GM12878 (cell line): ENCODE data around the gene ATF7. TPM values are rescaled to one million over a fixed set of nuclear protein-coding genes. Genes with fewer than 3 reads are reported as not detected.
A peak's percentile ranks its signal among the peaks of the same experiment; 100 is the strongest.

Experiments used
- ATAC-seq: fragments of 200-7000 bp; cut with Tn5 transposase; 3 replicates; pipeline ENCODE4 v1.9.1; 2020; ENCODE audit warnings: mild to moderate bottlenecking, moderate library complexity
- BruUV-seq: library from RNA; stranded (reverse); fragments of 400-500 nt; replicated peaks from 2 replicates; lab custom pipeline; 2021; lab: Mats Ljungman, UMichigan
- CTCF ChIA-PET: fragments of 300-600 bp; sonication (Branson Sonifier 250); formaldehyde crosslinking; extraction: SDS; loops from one replicate; lab custom pipeline; 2021; ENCODE audit warnings: inconsistent platforms; lab: Yijun Ruan, JAX
- POLR2A ChIA-PET: fragments of 350-600 bp; formaldehyde crosslinking; extraction: SDS; loops from one replicate; lab custom pipeline; 2021; ENCODE audit warnings: inconsistent platforms; lab: Charles Lee
- RAD21 ChIA-PET: fragments of 300-600 bp; sonication (Branson Sonifier 250); formaldehyde crosslinking; loops from one replicate; lab custom pipeline; 2023; ENCODE audit warnings: antibody characterized with exemption; ENCODE audit not compliant: unreplicated experiment; lab: Charles Lee
- SMC1A ChIA-PET: fragments of 300-600 bp; sonication (Branson Sonifier 250); formaldehyde crosslinking; loops from one replicate; lab custom pipeline; 2023; ENCODE audit not compliant: unreplicated experiment, uncharacterized antibody; lab: Charles Lee
- DNase-seq: peaks from one replicate; pipeline ENCODE4 v3.0.0-alpha.2; 2011; ENCODE audit warnings: low read depth, low spot score
- FAIRE-seq: peaks from 3 replicates; lab custom pipeline; 2011; peaks lifted over from hg19 to GRCh38; lab: Jason Lieb, UNC
- H2AFZ ChIP-seq: 2 replicates; pipeline ENCODE4 v1.6.0; 2011; ENCODE audit warnings: low read depth, low read length, control low read depth; ENCODE audit not compliant: control insufficient read depth
- H3K27ac ChIP-seq: 2 replicates; pipeline ENCODE4 v1.5.1; 2011; ENCODE audit warnings: control low read depth; ENCODE audit not compliant: control insufficient read depth, insufficient read depth
- H3K27me3 ChIP-seq, 2 experiments: replicated peaks in 1 of 2; 2 replicates each; pipeline versions ENCODE4 v1.6.0 to v1.6.1; 2011; ENCODE audit warnings: low read length in 1 of 2; ENCODE audit not compliant: control insufficient read depth in 2 of 2, insufficient read depth in 2 of 2
- H3K36me3 ChIP-seq, 2 experiments: 2 replicates each; pipeline ENCODE4 v1.5.1; 2011; ENCODE audit warnings: low read length in 1 of 2; ENCODE audit not compliant: control insufficient read depth in 2 of 2, insufficient read depth in 2 of 2
- H3K4me1 ChIP-seq: 2 replicates; pipeline ENCODE4 v1.6.1; 2011; ENCODE audit warnings: mild to moderate bottlenecking, low read length, moderate library complexity, mixed read lengths; ENCODE audit not compliant: control insufficient read depth, insufficient read depth
- H3K4me2 ChIP-seq: 2 replicates; pipeline ENCODE4 v1.6.0; 2011; ENCODE audit warnings: control low read depth; ENCODE audit not compliant: control insufficient read depth, insufficient read depth
- H3K4me3 ChIP-seq: fragments of 200-600 bp; sonication (generic); 2 replicates; pipeline ENCODE4 v1.5.1; 2016
- H3K79me2 ChIP-seq: 2 replicates; pipeline ENCODE4 v1.6.0; 2011; ENCODE audit warnings: low read length; ENCODE audit not compliant: control insufficient read depth, insufficient read depth
- H3K9ac ChIP-seq: 2 replicates; pipeline ENCODE4 v1.8.0; 2011; ENCODE audit warnings: low read length, control low read depth, mixed read lengths; ENCODE audit not compliant: control insufficient read depth, insufficient read depth
- H3K9me3 ChIP-seq: replicated peaks from 3 replicates; pipeline ENCODE4 v1.5.1; 2011; ENCODE audit warnings: mild to moderate bottlenecking, low read length; ENCODE audit not compliant: control insufficient read depth, insufficient read depth
- H4K20me1 ChIP-seq: 2 replicates; pipeline ENCODE4 v1.6.0; 2011; ENCODE audit not compliant: control insufficient read depth, insufficient read depth
- ATF2 ChIP-seq: IDR thresholded peaks from 2 replicates; pipeline ENCODE4 v1.6.1; 2012; ENCODE audit warnings: low read length, inconsistent platforms
- BCL11A ChIP-seq: IDR thresholded peaks from 2 replicates; pipeline ENCODE4 v1.6.1; 2011; ENCODE audit warnings: low read depth, low read length
- BMI1 ChIP-seq: fragments of 450-650 bp; IDR thresholded peaks from 2 replicates; pipeline ENCODE4 v1.6.1; 2016; ENCODE audit warnings: mild to moderate bottlenecking, moderate library complexity, borderline replicate concordance
- EED ChIP-seq: sonication (generic); IDR thresholded peaks from 2 replicates; pipeline ENCODE4 v1.6.1; 2016; ENCODE audit warnings: antibody characterized with exemption, low read depth
- EP300 ChIP-seq, 2 experiments: fragments of 150-350 bp in 1 of 2; IDR thresholded peaks; 2 replicates each; pipeline ENCODE4 v1.6.1; 2011 to 2012; ENCODE audit warnings: low read depth in 2 of 2, low read length in 2 of 2, borderline replicate concordance in 1 of 2, improper control_type of control experiment in 1 of 2, inconsistent platforms in 1 of 2; ENCODE audit not compliant: control insufficient read depth in 1 of 2
- GATAD2B ChIP-seq: fragments of 450-650 bp; conservative IDR thresholded peaks from 2 replicates; pipeline ENCODE4 v1.6.1; 2017; ENCODE audit warnings: low read depth, mild to moderate bottlenecking, moderate library complexity
- KLF5 ChIP-seq: fragments of 450-650 bp; IDR thresholded peaks from 2 replicates; pipeline ENCODE4 v1.6.1; 2014; ENCODE audit warnings: mild to moderate bottlenecking; ENCODE audit not compliant: partially characterized antibody
- MEF2A ChIP-seq: IDR thresholded peaks from 2 replicates; pipeline ENCODE4 v1.6.1; 2011; ENCODE audit warnings: low read depth, mild to moderate bottlenecking, low read length, moderate library complexity; ENCODE audit not compliant: insufficient read depth
- NFIC ChIP-seq: IDR thresholded peaks from 2 replicates; pipeline ENCODE4 v1.6.1; 2012; ENCODE audit warnings: low read depth, mild to moderate bottlenecking, inconsistent platforms, low read length, moderate library complexity
- NFYA ChIP-seq: IDR thresholded peaks from 2 replicates; pipeline ENCODE4 v1.6.1; 2011; ENCODE audit warnings: low read depth, mild to moderate bottlenecking, low read length, improper control_type of control experiment, borderline replicate concordance
- NRF1 ChIP-seq: conservative IDR thresholded peaks from 2 replicates; pipeline ENCODE4 v1.6.1; 2011; ENCODE audit warnings: mild to moderate bottlenecking, low read depth, low read length, improper control_type of control experiment
- RAD51 ChIP-seq: fragments of 450-650 bp; IDR thresholded peaks from 2 replicates; pipeline ENCODE4 v1.6.1; 2016; ENCODE audit warnings: moderate library complexity, mild to moderate bottlenecking, inconsistent platforms
- RUNX3 ChIP-seq: IDR thresholded peaks from 2 replicates; pipeline ENCODE4 v1.6.1; 2012; ENCODE audit warnings: low read length, inconsistent platforms
- YY1 ChIP-seq: IDR thresholded peaks from 2 replicates; pipeline ENCODE4 v1.6.1; 2011; ENCODE audit warnings: low read depth, mild to moderate bottlenecking, low read length
- WGBS: methylation state at CpG from one replicate; pipeline ENCODE4 v1.1.6; 2016; ENCODE audit warnings: low lambda C conversion rate; ENCODE audit not compliant: insufficient replicate concordance, insufficient coverage; ENCODE audit errors: missing lambda C conversion rate; 5-methylcytosine and 5-hydroxymethylcytosine counted together
- in situ Hi-C: fragments of 300-500 bp; cut with MboI; formaldehyde crosslinking; loops from 9 replicates; pipeline ENCODE4 v1.14.3; 2018; ENCODE audit warnings: mixed read lengths
- intact Hi-C: fragments of 100-400 bp; cut with micrococcal nuclease; formaldehyde crosslinking; loops from one replicate; pipeline ENCODE4 v1.14.2; 2022; ENCODE audit not compliant: unreplicated experiment
- polyA plus RNA-seq, 11 experiments: library from polyadenylated mRNA; depleted of rRNA in 4 of 11; unstranded in 6 of 11; stranded (reverse) in 5 of 11; fragments of >200 nt; fragmentation: Nextera tagmentation in 4 of 11; fragmentation: Illumina TruSeq in 1 of 11; extraction: Ambion mirVana in 4 of 11; extraction: Trizol in 1 of 11; gene quantifications; 1 replicate in 1 of 11; 2 replicates in 10 of 11; pipeline versions ENCODE4 v1.2.1 to v1.2.3, GENCODE V29; 2011 to 2016; ENCODE audit warnings: inconsistent platforms in 2 of 11, missing spikeins in 2 of 11, low read depth in 1 of 11
- total RNA-seq, 4 experiments: library from RNA; depleted of rRNA in 3 of 4; stranded (reverse); fragments of >200 nt in 3 of 4; fragmentation: Illumina TruSeq in 1 of 4; extraction: Trizol in 1 of 4; gene quantifications; 2 replicates each; pipeline versions ENCODE4 v1.2.1 to v1.2.3, GENCODE V29; 2013 to 2021

The ATF7 gene
- total and polyA plus RNA-seq, 10 of the 15 experiments (the other 5 are each of a cell fraction or from before 2014, with no cell fraction given) = 9.1 to 30.7 (median 21.8) TPM

- ChIA-PET RAD21 (interaction anchor here (1.6 kb wide), 1 partner anchor 38 kb away, joined by 7 read pairs; no protein-coding TSS in a partner anchor), SMC1A (interaction anchor here (1.1 to 2.8 kb wide), 5 partner anchors 13 to 43 kb away, joined by 3 to 7 read pairs (median 5); no protein-coding TSS in a partner anchor), CTCF (interaction anchor here (0.9 to 1.3 kb wide), 3 partner anchors 28 to 86 kb away, joined by 3 to 4 read pairs (median 3); partner anchors contain the start of gene ATP5MC2), POLR2A (interaction anchor here (1.0 to 1.1 kb wide), 3 partner anchors 8 to 33 kb away, joined by 3 to 4 read pairs (median 4); no protein-coding TSS in a partner anchor)
- DNase-seq (no peak), FAIRE-seq (no peak), ATAC-seq (no peak; the same call in 2 of the 3 replicates)
- H3K79me2 ChIP-seq = peaks cover 5% of the 10 kb centered on the region
- peaks cover 16% of the 10 kb centered on the region for H3K4me1 ChIP-seq
- in situ Hi-C loops (no loop called here), intact Hi-C loops (no loop called here)
- no peaks in the 10 kb centered on the region; a peak in 1 of 4 replicates for H3K36me3 ChIP-seq
- no peak overlapping the region for H3K4me3 ChIP-seq
- no peaks in the 10 kb centered on the region for H4K20me1 ChIP-seq
- no peak overlapping the region for H3K9ac ChIP-seq
- BruUV-seq = no TSS peak
- no peak overlapping the region for H3K4me2 ChIP-seq
- H2AFZ ChIP-seq = no peak overlapping the region
- TF ChIP-seq RUNX3 (peak; percentile 46; the same call in 1 of the 2 replicates), EED (peak; percentile 34; the same call in 1 of the 2 replicates), ATF2 (no peak)
- H3K27me3 ChIP-seq = no peaks in the 10 kb centered on the region
- 73% methylated on average over 3 of the region's 3 CpGs for WGBS
- H3K9me3 ChIP-seq = no peaks in the 10 kb centered on the region
- no peak overlapping the region for H3K27ac ChIP-seq
Observed at GRCh38 chr12:53589423-53589822, 36.8 kb downstream of the ATF7 start.

- FAIRE-seq (no peak), DNase-seq (no peak), ATAC-seq (no peak)
- Histone ChIP-seq H3K27ac (no peak overlapping the region), H3K4me1 (peaks cover 14% of the 10 kb centered on the region), H3K9ac (no peak overlapping the region), H3K79me2 (peaks cover 5% of the 10 kb centered on the region), H3K9me3 (no peaks in the 10 kb centered on the region), H3K27me3 (no peaks in the 10 kb centered on the region), H4K20me1 (no peaks in the 10 kb centered on the region), H3K4me3 (no peak overlapping the region), H3K36me3 (no peaks in the 10 kb centered on the region; a peak in 1 of 4 replicates), H2AFZ (no peak overlapping the region), H3K4me2 (no peak overlapping the region)
- ChIA-PET CTCF (no interaction called here), RAD21 (interaction anchor here (1.3 kb wide), 1 partner anchor 36 kb away, joined by 4 read pairs; no protein-coding TSS in a partner anchor), POLR2A (interaction anchor here (0.6 kb wide), 1 partner anchor 187 kb away, joined by 5 read pairs; no protein-coding TSS in a partner anchor), SMC1A (interaction anchor here (0.5 to 2.8 kb wide), 4 partner anchors 14 to 45 kb away, joined by 3 to 7 read pairs (median 6); no protein-coding TSS in a partner anchor)
- intact Hi-C loops = no loop called here
- 97% methylated on average over 3 of the region's 3 CpGs for WGBS
- BruUV-seq = no TSS peak
- no peak for TF ChIP-seq BMI1
- no peak for TF ChIP-seq RUNX3
- no peak for TF ChIP-seq YY1
- no peak for TF ChIP-seq NFIC
- no peak for TF ChIP-seq KLF5
- no peak for TF ChIP-seq RAD51
- no peak for TF ChIP-seq NRF1
- no peak for TF ChIP-seq MEF2A
- TF ChIP-seq NFYA = no peak
- TF ChIP-seq GATAD2B = no peak
- no peak for TF ChIP-seq ATF2
- TF ChIP-seq BCL11A = no peak
- TF ChIP-seq EP300 (IDR thresholded peaks at IDR 0.05; ENCODE audit: borderline replicate concordance in 1 of 2, control insufficient read depth in 1 of 2, low read depth in 2 of 2, low read length in 2 of 2) = no peak
- in situ Hi-C loops = no loop called here
Observed at GRCh38 chr12:53588123-53588522, 38.1 kb downstream of the ATF7 start.
